GM12878 (cell line): ENCODE measurements around the gene KAZN. TPM values are rescaled to one million over a fixed set of nuclear protein-coding genes. Genes with fewer than 3 reads are reported as not detected.

Experiments
- ATAC-seq: fragments of 200-7000 bp; cut with Tn5 transposase; 3 replicates; pipeline ENCODE4 v1.9.1; 2020; ENCODE audit warnings: mild to moderate bottlenecking, moderate library complexity
- BruUV-seq: library from RNA; stranded (reverse); fragments of 400-500 nt; replicated peaks from 2 replicates; lab custom pipeline; 2021; lab: Mats Ljungman, UMichigan
- CTCF ChIA-PET: fragments of 300-600 bp; sonication (Branson Sonifier 250); formaldehyde crosslinking; extraction: SDS; loops from one replicate; lab custom pipeline; 2021; ENCODE audit warnings: inconsistent platforms; lab: Yijun Ruan, JAX
- POLR2A ChIA-PET: fragments of 350-600 bp; formaldehyde crosslinking; extraction: SDS; loops from one replicate; lab custom pipeline; 2021; ENCODE audit warnings: inconsistent platforms; lab: Charles Lee
- RAD21 ChIA-PET: fragments of 300-600 bp; sonication (Branson Sonifier 250); formaldehyde crosslinking; loops from one replicate; lab custom pipeline; 2023; ENCODE audit warnings: antibody characterized with exemption; ENCODE audit not compliant: unreplicated experiment; lab: Charles Lee
- SMC1A ChIA-PET: fragments of 300-600 bp; sonication (Branson Sonifier 250); formaldehyde crosslinking; loops from one replicate; lab custom pipeline; 2023; ENCODE audit not compliant: unreplicated experiment, uncharacterized antibody; lab: Charles Lee
- DNase-seq: peaks from one replicate; pipeline ENCODE4 v3.0.0-alpha.2; 2011; ENCODE audit warnings: low read depth, low spot score
- FAIRE-seq: peaks from 3 replicates; lab custom pipeline; 2011; peaks lifted over from hg19 to GRCh38; lab: Jason Lieb, UNC
- H2AFZ ChIP-seq: 2 replicates; pipeline ENCODE4 v1.6.0; 2011; ENCODE audit warnings: low read depth, low read length, control low read depth; ENCODE audit not compliant: control insufficient read depth
- H3K27ac ChIP-seq: 2 replicates; pipeline ENCODE4 v1.5.1; 2011; ENCODE audit warnings: control low read depth; ENCODE audit not compliant: control insufficient read depth, insufficient read depth
- H3K27me3 ChIP-seq, 2 experiments: replicated peaks in 1 of 2; 2 replicates each; pipeline versions ENCODE4 v1.6.0 to v1.6.1; 2011; ENCODE audit warnings: low read length in 1 of 2; ENCODE audit not compliant: control insufficient read depth in 2 of 2, insufficient read depth in 2 of 2
- H3K36me3 ChIP-seq, 2 experiments: 2 replicates each; pipeline ENCODE4 v1.5.1; 2011; ENCODE audit warnings: low read length in 1 of 2; ENCODE audit not compliant: control insufficient read depth in 2 of 2, insufficient read depth in 2 of 2
- H3K4me1 ChIP-seq: 2 replicates; pipeline ENCODE4 v1.6.1; 2011; ENCODE audit warnings: mild to moderate bottlenecking, low read length, moderate library complexity, mixed read lengths; ENCODE audit not compliant: control insufficient read depth, insufficient read depth
- H3K4me2 ChIP-seq: 2 replicates; pipeline ENCODE4 v1.6.0; 2011; ENCODE audit warnings: control low read depth; ENCODE audit not compliant: control insufficient read depth, insufficient read depth
- H3K4me3 ChIP-seq: fragments of 200-600 bp; sonication (generic); 2 replicates; pipeline ENCODE4 v1.5.1; 2016
- H3K79me2 ChIP-seq: 2 replicates; pipeline ENCODE4 v1.6.0; 2011; ENCODE audit warnings: low read length; ENCODE audit not compliant: control insufficient read depth, insufficient read depth
- H3K9ac ChIP-seq: 2 replicates; pipeline ENCODE4 v1.8.0; 2011; ENCODE audit warnings: low read length, control low read depth, mixed read lengths; ENCODE audit not compliant: control insufficient read depth, insufficient read depth
- H3K9me3 ChIP-seq: replicated peaks from 3 replicates; pipeline ENCODE4 v1.5.1; 2011; ENCODE audit warnings: mild to moderate bottlenecking, low read length; ENCODE audit not compliant: control insufficient read depth, insufficient read depth
- H4K20me1 ChIP-seq: 2 replicates; pipeline ENCODE4 v1.6.0; 2011; ENCODE audit not compliant: control insufficient read depth, insufficient read depth
- BCL11A ChIP-seq: IDR thresholded peaks from 2 replicates; pipeline ENCODE4 v1.6.1; 2011; ENCODE audit warnings: low read depth, low read length
- BHLHE40 ChIP-seq, 2 experiments: fragments of 450-650 bp in 1 of 2; IDR thresholded peaks; 2 replicates each; pipeline ENCODE4 v1.6.1; 2011 to 2017; ENCODE audit warnings: low read depth in 2 of 2, borderline replicate concordance in 1 of 2, improper control_type of control experiment in 1 of 2, low read length in 1 of 2, mild to moderate bottlenecking in 1 of 2
- BMI1 ChIP-seq: fragments of 450-650 bp; IDR thresholded peaks from 2 replicates; pipeline ENCODE4 v1.6.1; 2016; ENCODE audit warnings: mild to moderate bottlenecking, moderate library complexity, borderline replicate concordance
- ESRRA ChIP-seq: IDR thresholded peaks from 2 replicates; pipeline ENCODE4 v1.6.1; 2012; ENCODE audit warnings: mild to moderate bottlenecking, low read length, improper control_type of control experiment
- IKZF1 ChIP-seq: fragments of 450-650 bp; conservative IDR thresholded peaks from 2 replicates; pipeline ENCODE4 v1.6.1; 2017; ENCODE audit warnings: antibody characterized with exemption, mild to moderate bottlenecking
- IKZF2 ChIP-seq, 2 experiments: fragments of 450-650 bp; IDR thresholded peaks; 2 replicates each; pipeline ENCODE4 v1.6.1; 2017; ENCODE audit warnings: mild to moderate bottlenecking in 2 of 2, moderate library complexity in 2 of 2
- JUNB ChIP-seq: IDR thresholded peaks from 2 replicates; pipeline ENCODE4 v1.6.1; 2016; ENCODE audit warnings: antibody characterized with exemption, mild to moderate bottlenecking
- NFIC ChIP-seq: IDR thresholded peaks from 2 replicates; pipeline ENCODE4 v1.6.1; 2012; ENCODE audit warnings: low read depth, mild to moderate bottlenecking, inconsistent platforms, low read length, moderate library complexity
- NFYB ChIP-seq: IDR thresholded peaks from 2 replicates; pipeline ENCODE4 v1.6.1; 2011; ENCODE audit warnings: low read depth, mild to moderate bottlenecking, low read length, improper control_type of control experiment, moderate library complexity; ENCODE audit not compliant: insufficient read depth
- PAX5 ChIP-seq: IDR thresholded peaks from 2 replicates; pipeline ENCODE4 v1.6.1; 2011; ENCODE audit warnings: low read depth, low read length, borderline replicate concordance
- POLR2AphosphoS2 ChIP-seq: IDR thresholded peaks from 2 replicates; pipeline ENCODE4 v1.6.1; 2011; ENCODE audit warnings: low read depth, mild to moderate bottlenecking, low read length, improper control_type of control experiment, moderate library complexity
- RAD21 ChIP-seq: IDR thresholded peaks from 2 replicates; pipeline ENCODE4 v1.6.1; 2011; ENCODE audit warnings: mild to moderate bottlenecking, low read depth, low read length, moderate library complexity; ENCODE audit not compliant: insufficient read depth
- RAD51 ChIP-seq: fragments of 450-650 bp; IDR thresholded peaks from 2 replicates; pipeline ENCODE4 v1.6.1; 2016; ENCODE audit warnings: moderate library complexity, mild to moderate bottlenecking, inconsistent platforms
- RB1 ChIP-seq: fragments of 450-650 bp; formaldehyde crosslinking; IDR thresholded peaks from 2 replicates; pipeline ENCODE4 v1.6.1; 2017; ENCODE audit warnings: mild to moderate bottlenecking, borderline replicate concordance
- SIN3A ChIP-seq: IDR thresholded peaks from 2 replicates; pipeline ENCODE4 v1.6.1; 2012; ENCODE audit warnings: low read depth, low read length, improper control_type of control experiment
- SMARCA5 ChIP-seq: fragments of 450-650 bp; IDR thresholded peaks from 2 replicates; pipeline ENCODE4 v1.6.1; 2017; ENCODE audit warnings: mild to moderate bottlenecking
- SPI1 ChIP-seq: IDR thresholded peaks from 2 replicates; pipeline ENCODE4 v1.6.1; 2011; ENCODE audit warnings: low read depth, mild to moderate bottlenecking, low read length, moderate library complexity, borderline replicate concordance; ENCODE audit not compliant: insufficient read depth
- SREBF1 ChIP-seq: IDR thresholded peaks from 2 replicates; pipeline ENCODE4 v1.6.1; 2012; ENCODE audit warnings: mild to moderate bottlenecking, low read length
- TARDBP ChIP-seq: IDR thresholded peaks from 2 replicates; pipeline ENCODE4 v1.6.1; 2016; ENCODE audit warnings: borderline replicate concordance
- TCF12 ChIP-seq: IDR thresholded peaks from 2 replicates; pipeline ENCODE4 v1.6.1; 2011; ENCODE audit warnings: low read depth, mild to moderate bottlenecking, low read length
- WRNIP1 ChIP-seq: IDR thresholded peaks from 2 replicates; pipeline ENCODE4 v1.6.1; 2011; ENCODE audit warnings: low read depth, low read length, improper control_type of control experiment, borderline replicate concordance
- ZNF274 ChIP-seq: IDR thresholded peaks from one replicate; pipeline ENCODE4 v1.8.0; 2011; ENCODE audit not compliant: insufficient read length, insufficient read depth
- WGBS: methylation state at CpG from one replicate; pipeline ENCODE4 v1.1.6; 2016; ENCODE audit warnings: low lambda C conversion rate; ENCODE audit not compliant: insufficient replicate concordance, insufficient coverage; ENCODE audit errors: missing lambda C conversion rate; 5-methylcytosine and 5-hydroxymethylcytosine counted together
- in situ Hi-C: fragments of 300-500 bp; cut with MboI; formaldehyde crosslinking; loops from 9 replicates; pipeline ENCODE4 v1.14.3; 2018; ENCODE audit warnings: mixed read lengths
- intact Hi-C: fragments of 100-400 bp; cut with micrococcal nuclease; formaldehyde crosslinking; loops from one replicate; pipeline ENCODE4 v1.14.2; 2022; ENCODE audit not compliant: unreplicated experiment
- polyA plus RNA-seq, 11 experiments: library from polyadenylated mRNA; depleted of rRNA in 4 of 11; unstranded in 6 of 11; stranded (reverse) in 5 of 11; fragments of >200 nt; fragmentation: Nextera tagmentation in 4 of 11; fragmentation: Illumina TruSeq in 1 of 11; extraction: Ambion mirVana in 4 of 11; extraction: Trizol in 1 of 11; gene quantifications; 1 replicate in 1 of 11; 2 replicates in 10 of 11; pipeline versions ENCODE4 v1.2.1 to v1.2.3, GENCODE V29; 2011 to 2016; ENCODE audit warnings: inconsistent platforms in 2 of 11, missing spikeins in 2 of 11, low read depth in 1 of 11
- total RNA-seq, 4 experiments: library from RNA; depleted of rRNA in 3 of 4; stranded (reverse); fragments of >200 nt in 3 of 4; fragmentation: Illumina TruSeq in 1 of 4; extraction: Trizol in 1 of 4; gene quantifications; 2 replicates each; pipeline versions ENCODE4 v1.2.1 to v1.2.3, GENCODE V29; 2013 to 2021
- TF ChIP-seq, protein P1 (sequence below): fragments of 450-650 bp; IDR thresholded peaks from 2 replicates; pipeline ENCODE4 v1.6.1; 2017; ENCODE audit warnings: low read depth, mild to moderate bottlenecking, moderate library complexity

Gene KAZN
- total and polyA plus RNA-seq, 10 of the 15 experiments (the other 5 are each of a cell fraction or from before 2014, with no cell fraction given), result 0.72 to 4.0 (median 1.2) TPM

DNA sequence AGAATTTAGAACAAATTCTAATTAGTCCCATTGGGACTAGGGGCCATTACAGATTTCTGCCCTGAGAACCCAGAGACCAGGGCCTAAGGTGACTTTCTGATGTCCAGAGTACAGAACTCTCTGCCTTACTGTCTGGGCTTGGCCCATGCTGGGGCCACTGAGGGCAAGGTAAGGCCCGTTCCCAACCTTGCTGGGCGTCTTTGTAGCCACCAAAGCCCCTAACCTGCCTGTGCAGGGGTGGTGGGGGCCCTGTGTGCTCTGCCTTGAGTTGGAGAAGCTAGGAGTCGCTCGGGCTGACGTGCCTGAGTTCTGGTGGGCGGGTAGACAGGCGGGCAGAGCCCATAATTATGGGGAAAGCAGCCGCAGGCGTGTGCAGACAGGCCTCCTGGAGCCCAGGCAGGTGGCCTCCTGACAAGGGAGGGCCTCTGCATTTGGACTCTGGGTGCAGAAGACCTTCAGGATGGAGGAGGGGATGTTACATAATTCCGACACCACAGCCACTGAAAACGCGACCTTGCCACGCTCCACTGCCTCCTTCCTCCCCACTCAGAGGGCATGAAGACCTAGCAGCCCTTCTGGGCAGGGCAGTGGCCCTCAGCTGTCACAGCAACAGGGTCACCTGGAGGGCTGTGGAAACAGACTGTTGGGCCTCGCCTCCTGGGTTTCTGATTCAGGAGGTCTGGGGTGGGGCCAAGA lies 315.1 kb downstream of the KAZN start:
- no TSS peak for BruUV-seq
- in situ Hi-C loops, result no loop called here
- no peak for TF ChIP-seq SREBF1
- no peak for TF ChIP-seq POLR2AphosphoS2
- TF ChIP-seq ZNF274, result no peak
- TF ChIP-seq SIN3A, result no peak
- TF ChIP-seq BMI1, result no peak
- no peak for TF ChIP-seq TARDBP
- no peak for TF ChIP-seq RAD51
- TF ChIP-seq IKZF2 (IDR thresholded peaks at IDR 0.05), result peak in 1 of 2 experiments; percentile 50; a peak in 1 of 4 replicates
- TF ChIP-seq NFYB, result no peak
- TF ChIP-seq, protein P1, sequence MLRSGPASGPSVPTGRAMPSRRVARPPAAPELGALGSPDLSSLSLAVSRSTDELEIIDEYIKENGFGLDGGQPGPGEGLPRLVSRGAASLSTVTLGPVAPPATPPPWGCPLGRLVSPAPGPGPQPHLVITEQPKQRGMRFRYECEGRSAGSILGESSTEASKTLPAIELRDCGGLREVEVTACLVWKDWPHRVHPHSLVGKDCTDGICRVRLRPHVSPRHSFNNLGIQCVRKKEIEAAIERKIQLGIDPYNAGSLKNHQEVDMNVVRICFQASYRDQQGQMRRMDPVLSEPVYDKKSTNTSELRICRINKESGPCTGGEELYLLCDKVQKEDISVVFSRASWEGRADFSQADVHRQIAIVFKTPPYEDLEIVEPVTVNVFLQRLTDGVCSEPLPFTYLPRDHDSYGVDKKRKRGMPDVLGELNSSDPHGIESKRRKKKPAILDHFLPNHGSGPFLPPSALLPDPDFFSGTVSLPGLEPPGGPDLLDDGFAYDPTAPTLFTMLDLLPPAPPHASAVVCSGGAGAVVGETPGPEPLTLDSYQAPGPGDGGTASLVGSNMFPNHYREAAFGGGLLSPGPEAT, result no peak
- TF ChIP-seq WRNIP1, result no peak
- TF ChIP-seq BHLHE40 (IDR thresholded peaks at IDR 0.05; ENCODE audit: borderline replicate concordance in 1 of 2, low read depth in 2 of 2, low read length in 1 of 2), result peak in 1 of 2 experiments; percentile 87; a peak in 2 of 4 replicates
- no peak for TF ChIP-seq RAD21
- TF ChIP-seq TCF12, result no peak
- no peak for TF ChIP-seq SPI1
- TF ChIP-seq RB1, result no peak
- peak; percentile 69 for TF ChIP-seq IKZF1
- no peak for TF ChIP-seq JUNB
- TF ChIP-seq NFIC, result no peak
- no peak for TF ChIP-seq BCL11A
- no peak for TF ChIP-seq SMARCA5
- no peak for TF ChIP-seq ESRRA
- TF ChIP-seq PAX5, result peak; percentile 95

More for the DNA sequence above, 315.1 kb downstream of the KAZN start:
- RAD21 ChIA-PET, result interaction anchor here (1.8 kb wide), 1 partner anchor 304 kb away, joined by 4 read pairs; no protein-coding TSS in a partner anchor
- POLR2A ChIA-PET, result interaction anchor here (0.6 kb wide), 1 partner anchor 1686 kb away, joined by 3 read pairs; no protein-coding TSS in a partner anchor
- FAIRE-seq, result no peak
- no peaks in the 10 kb centered on the region for H3K36me3 ChIP-seq
- no peak overlapping the region for H2AFZ ChIP-seq
- CTCF ChIA-PET, result interaction anchor here (0.9 to 1.6 kb wide), 3 partner anchors 76 to 134 kb away, joined by 3 to 6 read pairs (median 3); no protein-coding TSS in a partner anchor
- intact Hi-C loops, result loop anchor here (10.0 kb wide), 1 partner anchor 131 kb away; no protein-coding TSS in a partner anchor
- peak overlapping the region; percentile 25; the same call in 1 of the 2 replicates for H3K4me2 ChIP-seq
- no peak overlapping the region for H3K27ac ChIP-seq
- WGBS, result 6% methylated on average over 14 of the region's 14 CpGs
- no peak overlapping the region for H3K9ac ChIP-seq
- H3K27me3 ChIP-seq, result no peaks in the 10 kb centered on the region
- H3K4me3 ChIP-seq, result no peak overlapping the region
- H3K9me3 ChIP-seq, result no peaks in the 10 kb centered on the region
- SMC1A ChIA-PET, result no interaction called here
- DNase-seq, result peak; percentile 65
- H3K79me2 ChIP-seq, result no peaks in the 10 kb centered on the region
- ATAC-seq, result peak; percentile 92
- no peaks in the 10 kb centered on the region for H4K20me1 ChIP-seq
- H3K4me1 ChIP-seq, result peaks cover 9% of the 10 kb centered on the region
